Measurements from ENCODE around the gene MYH9.

The MYH9 gene

GRCh38 chr22:36366291-36366708, 21.5 kb downstream of the MYH9 start:
- DNase-seq, result no peak

GRCh38 chr22:36365020-36365411, 22.8 kb downstream of the MYH9 start:
- DNase-seq, result no peak

- DNase-seq, result no peak
Observed at GRCh38 chr22:36364255-36365019, 23.3 kb downstream of the MYH9 start.

- DNase-seq, result no peak
Observed at GRCh38 chr22:36363349-36363981, 24.3 kb downstream of the MYH9 start.

- no peak for DNase-seq
Observed at GRCh38 chr22:36362932-36363331, 24.8 kb downstream of the MYH9 start.

GRCh38 chr22:36362075-36362474, 25.7 kb downstream of the MYH9 start:
- no peak for DNase-seq

GRCh38 chr22:36360871-36361383, 26.8 kb downstream of the MYH9 start:
- DNase-seq, result no peak

GRCh38 chr22:36360011-36360410, 27.8 kb downstream of the MYH9 start:
- no peak for DNase-seq

GRCh38 chr22:36359470-36359996, 28.2 kb downstream of the MYH9 start:
- no peak for DNase-seq

GRCh38 chr22:36358533-36359469, 29.0 kb downstream of the MYH9 start:
- no peak for DNase-seq

GRCh38 chr22:36356708-36357624, 30.8 kb downstream of the MYH9 start:
- no peak for DNase-seq

- no peak for DNase-seq
Observed at GRCh38 chr22:36355894-36356293, 31.9 kb downstream of the MYH9 start.

- no peak for DNase-seq
Observed at GRCh38 chr22:36355362-36355761, 32.4 kb downstream of the MYH9 start.

GRCh38 chr22:36352803-36353507, 34.8 kb downstream of the MYH9 start:
- DNase-seq, result no peak

GRCh38 chr22:36351921-36352802, 35.6 kb downstream of the MYH9 start:
- DNase-seq, result no peak

- DNase-seq, result peak; percentile 67
Observed at GRCh38 chr22:36350751-36351594, 36.8 kb downstream of the MYH9 start.

- DNase-seq, result no peak
Observed at GRCh38 chr22:36349726-36350125, 38.0 kb downstream of the MYH9 start.

- DNase-seq, result no peak
Observed at GRCh38 chr22:36348760-36349159, 39.0 kb downstream of the MYH9 start.

- no peak for DNase-seq
Observed at GRCh38 chr22:36347094-36347493, 40.7 kb downstream of the MYH9 start.

Data from midbrain (tissue), 1 donor.